Sigmoid colon (tissue), 7 donors: ENCODE measurements around the gene CDC14B. TPM values are rescaled to one million over a fixed set of nuclear protein-coding genes. Genes with fewer than 3 reads are reported as not detected.

Experiments
- DNase-seq: peaks from one replicate; pipeline ENCODE4 v3.0.0-alpha.2; 2019
- H3K27ac ChIP-seq, 4 donors: fragments of 200-600 bp; sonication (generic); one replicate each; pipeline ENCODE4 v1.5.1; 2016 to 2019; ENCODE audit warnings: mild to moderate bottlenecking in 1 of 4
- H3K27me3 ChIP-seq, 3 donors: fragments of 200-600 bp; sonication (generic); one replicate each; pipeline ENCODE4 v1.5.1; 2019; ENCODE audit warnings: mild to moderate bottlenecking in 1 of 3
- H3K36me3 ChIP-seq, 4 donors: fragments of 200-600 bp; sonication (generic); one replicate each; pipeline ENCODE4 v1.5.1; 2016 to 2019
- H3K4me1 ChIP-seq, 4 donors: fragments of 200-600 bp; sonication (generic); one replicate each; pipeline ENCODE4 v1.5.1; 2017 to 2019
- H3K4me3 ChIP-seq, 4 donors: fragments of 200-600 bp; sonication (generic); one replicate each; pipeline ENCODE4 v1.5.1; 2017 to 2019; ENCODE audit warnings: mild to moderate bottlenecking in 2 of 4, moderate library complexity in 1 of 4
- H3K9me3 ChIP-seq, 4 donors: fragments of 200-600 bp in 3 of 4; sonication (generic) in 3 of 4; one replicate each; pipeline versions ENCODE4 v1.5.1 to v1.6.1; 2013 to 2019
- CTCF ChIP-seq, 4 experiments: fragments of 450-650 bp in 3 of 4; fragments of 200-600 bp in 1 of 4; IDR thresholded peaks; one replicate each; pipeline ENCODE4 v1.5.1; 2016 to 2019; ENCODE audit warnings: antibody characterized with exemption in 4 of 4, mild to moderate bottlenecking in 3 of 4, moderate library complexity in 2 of 4
- EP300 ChIP-seq, 4 donors: sonication (generic); formaldehyde crosslinking; IDR thresholded peaks; one replicate each; pipeline ENCODE4 v1.6.1; 2017; ENCODE audit warnings: antibody characterized with exemption in 4 of 4
- POLR2A ChIP-seq, 2 donors: fragments of 450-650 bp; IDR thresholded peaks; one replicate each; pipeline ENCODE4 v1.6.1; 2016; ENCODE audit warnings: antibody characterized with exemption in 2 of 2, mild to moderate bottlenecking in 2 of 2, moderate library complexity in 2 of 2
- POLR2AphosphoS5 ChIP-seq, 4 donors: sonication (generic); formaldehyde crosslinking; IDR thresholded peaks; one replicate each; pipeline ENCODE4 v1.6.1; 2017; ENCODE audit warnings: antibody characterized with exemption in 4 of 4
- WGBS, 2 donors: extraction: QIAGEN DNeasy Blood & Tissue Kit; methylation state at CpG; one replicate each; pipeline ENCODE4 v1.1.7; 2013; 5-methylcytosine and 5-hydroxymethylcytosine counted together
- intact Hi-C: fragments of 100-400 bp; cut with DNase I; formaldehyde crosslinking; loops from one replicate; pipeline ENCODE4 v1.15.1; 2023
- polyA plus RNA-seq, 3 donors: library from polyadenylated mRNA; stranded (reverse); fragments of 200-250 nt; gene quantifications; one replicate each; pipeline ENCODE4 v1.2.3, GENCODE V29; 2013
- total RNA-seq, 4 donors: library from RNA; depleted of rRNA; stranded (reverse); fragments of >200 nt; gene quantifications; one replicate each; pipeline ENCODE4 v1.1.0, GENCODE V29; 2016
- donor health status: healthy with polysubstance abuse.
- donor health status: Bipolar disorder and iron deficiency.
- donor health status: healthy.

CDC14B gene
- total and polyA plus RNA-seq, 7 donors = 5.6 to 35.7 (median 12.5) TPM

- WGBS, 2 donors = 92 to 95% methylated on average over 4 of the region's 4 CpGs
- H3K36me3 ChIP-seq = peaks cover 12 to 55% (median 16%) of the 10 kb centered on the region in 4 donors
- DNase-seq = no peak
Measured at GRCh38 chr9:96476013-96476412, 143.6 kb downstream of the CDC14B start.

DNA sequence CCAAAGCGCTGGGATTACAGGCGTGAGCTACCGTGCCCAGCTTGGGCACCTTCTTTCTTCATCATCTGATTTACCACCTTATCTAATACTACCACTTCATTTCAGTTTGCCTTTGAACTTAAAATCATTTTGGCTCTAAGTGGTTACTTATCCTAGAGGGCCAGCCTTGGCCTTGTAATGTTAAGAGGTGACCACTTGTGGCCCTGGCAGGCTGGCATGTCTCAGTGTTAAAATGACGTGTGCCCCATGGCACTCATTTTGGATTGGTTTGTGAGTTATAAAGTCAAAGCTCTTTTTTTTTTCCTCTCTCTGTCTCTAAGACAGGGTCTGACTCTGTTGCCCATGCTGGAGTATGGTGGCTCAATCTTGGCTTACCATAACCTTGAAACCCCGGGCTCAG is 151.9 kb downstream of the CDC14B start:
- intact Hi-C loops = no loop called here
- WGBS, 2 donors = 93% methylated on average over 5 of the region's 5 CpGs

More at GRCh38 chr9:96476013-96476412, 143.6 kb downstream of the CDC14B start:
- intact Hi-C loops = no loop called here
- Histone ChIP-seq H3K4me1 (no peaks in the 10 kb centered on the region), H3K9me3 (no peaks in the 10 kb centered on the region), H3K27ac (no peak overlapping the region), H3K4me3 (no peak overlapping the region), H3K27me3 (no peaks in the 10 kb centered on the region)
- no peak for TF ChIP-seq POLR2A (IDR thresholded peaks at IDR 0.05)
- TF ChIP-seq CTCF (IDR thresholded peaks at IDR 0.05) = no peak
- no peak for TF ChIP-seq EP300 (IDR thresholded peaks at IDR 0.05)
- no peak for TF ChIP-seq POLR2AphosphoS5 (IDR thresholded peaks at IDR 0.05)

DNA sequence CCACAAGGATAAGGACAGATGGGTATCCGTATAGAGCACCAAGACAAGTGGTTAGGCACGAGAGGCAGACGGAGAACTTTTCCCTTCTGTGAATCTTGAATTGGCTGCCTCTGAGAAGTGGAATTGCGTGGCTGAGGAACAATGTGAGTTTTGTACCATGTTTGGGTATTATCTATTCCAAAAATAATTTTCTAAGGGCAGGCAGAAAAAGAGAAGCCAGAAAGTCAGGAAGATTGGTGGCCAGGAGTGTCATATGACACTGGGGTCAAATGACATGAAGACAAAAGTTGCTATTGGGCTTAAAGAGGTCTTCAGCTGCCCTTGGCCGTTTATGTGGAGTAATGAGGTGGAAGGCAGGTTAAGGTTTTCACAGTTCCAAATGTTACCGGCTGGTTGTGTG is 155.2 kb downstream of the CDC14B start:
- Histone ChIP-seq H3K36me3 (peaks cover 0 to 43% (median 10%) of the 10 kb centered on the region in 4 donors), H3K9me3 (no peaks in the 10 kb centered on the region), H3K27ac (no peak overlapping the region), H3K4me3 (no peak overlapping the region), H3K4me1 (no peaks in the 10 kb centered on the region), H3K27me3 (no peaks in the 10 kb centered on the region)
- TF ChIP-seq CTCF (IDR thresholded peaks at IDR 0.05) = no peak
- no peak for TF ChIP-seq POLR2AphosphoS5 (IDR thresholded peaks at IDR 0.05)
- TF ChIP-seq EP300 (IDR thresholded peaks at IDR 0.05) = no peak
- no peak for TF ChIP-seq POLR2A (IDR thresholded peaks at IDR 0.05)
- 88 to 89% methylated on average over 6 of the region's 6 CpGs for WGBS, 2 donors
- DNase-seq = no peak
- intact Hi-C loops = no loop called here

More for the DNA sequence above, 151.9 kb downstream of the CDC14B start:
- Histone ChIP-seq H3K4me3 (no peak overlapping the region), H3K27ac (no peak overlapping the region), H3K4me1 (no peaks in the 10 kb centered on the region), H3K27me3 (no peaks in the 10 kb centered on the region), H3K9me3 (no peaks in the 10 kb centered on the region), H3K36me3 (peaks cover 11 to 65% (median 25%) of the 10 kb centered on the region in 4 donors)
- no peak for TF ChIP-seq EP300 (IDR thresholded peaks at IDR 0.05)
- TF ChIP-seq CTCF (IDR thresholded peaks at IDR 0.05) = no peak
- no peak for TF ChIP-seq POLR2AphosphoS5 (IDR thresholded peaks at IDR 0.05)
- no peak for TF ChIP-seq POLR2A (IDR thresholded peaks at IDR 0.05)
- DNase-seq = no peak

DNA sequence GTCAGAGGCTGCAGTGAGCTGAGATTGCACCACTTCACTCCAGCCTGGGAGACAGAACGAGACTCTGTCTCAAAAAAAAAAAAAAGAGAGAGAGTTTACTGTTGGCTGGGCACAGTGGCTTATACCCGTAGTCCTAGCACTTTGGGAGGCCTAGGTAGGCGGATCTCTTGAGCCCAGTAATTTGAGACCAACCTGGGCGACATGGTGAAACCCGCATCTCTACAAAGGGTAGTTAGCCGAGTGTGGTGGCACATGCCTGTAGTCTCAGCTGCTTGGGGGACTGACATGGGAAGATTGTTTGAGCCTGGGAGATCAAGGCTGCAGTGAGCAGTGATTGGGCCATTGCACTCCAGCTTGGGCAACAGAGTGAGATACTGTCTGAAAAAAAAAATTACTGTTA is 157.1 kb downstream of the CDC14B start:
- TF ChIP-seq POLR2A (IDR thresholded peaks at IDR 0.05) (no peak), CTCF (IDR thresholded peaks at IDR 0.05) (no peak), EP300 (IDR thresholded peaks at IDR 0.05) (no peak), POLR2AphosphoS5 (IDR thresholded peaks at IDR 0.05) (no peak)
- WGBS, 2 donors = 94 to 98% methylated on average over 6 of the region's 6 CpGs
- Histone ChIP-seq H3K9me3 (no peaks in the 10 kb centered on the region), H3K4me3 (no peak overlapping the region), H3K27me3 (no peaks in the 10 kb centered on the region), H3K36me3 (peaks cover 0 to 37% (median 7%) of the 10 kb centered on the region in 4 donors), H3K27ac (no peak overlapping the region), H3K4me1 (no peaks in the 10 kb centered on the region)
- DNase-seq = no peak
- intact Hi-C loops = no loop called here

DNA sequence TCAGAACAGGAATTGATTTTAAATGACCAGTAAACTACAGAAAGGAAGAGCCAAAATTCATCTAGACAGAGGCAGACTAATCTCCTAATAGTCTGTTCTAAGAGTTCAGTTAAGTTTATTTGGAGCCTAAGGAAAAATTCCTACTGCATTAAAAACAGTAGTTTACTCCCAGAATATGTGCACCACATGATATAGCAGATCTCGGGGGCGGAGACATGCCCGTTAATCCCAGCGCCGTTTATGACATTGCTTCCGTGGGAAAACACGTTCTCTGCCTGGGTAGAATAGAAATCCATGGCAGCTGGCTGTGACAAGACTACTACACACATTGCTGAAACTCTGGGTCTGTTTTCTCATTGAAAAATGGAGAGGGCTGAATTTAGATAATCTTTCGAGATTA is 158.3 kb downstream of the CDC14B start:
- no peak for DNase-seq
- Histone ChIP-seq H3K9me3 (no peaks in the 10 kb centered on the region), H3K4me3 (no peak overlapping the region), H3K4me1 (no peaks in the 10 kb centered on the region), H3K27ac (no peak overlapping the region), H3K27me3 (no peaks in the 10 kb centered on the region), H3K36me3 (peaks cover 0 to 34% (median 7%) of the 10 kb centered on the region in 4 donors)
- 84 to 90% methylated on average over 8 of the region's 8 CpGs for WGBS, 2 donors
- intact Hi-C loops = no loop called here
- no peak for TF ChIP-seq EP300 (IDR thresholded peaks at IDR 0.05)
- TF ChIP-seq POLR2A (IDR thresholded peaks at IDR 0.05) = no peak
- TF ChIP-seq CTCF (IDR thresholded peaks at IDR 0.05) = no peak
- no peak for TF ChIP-seq POLR2AphosphoS5 (IDR thresholded peaks at IDR 0.05)
